ENCODE results near the gene SMIM5. TPM values are rescaled to one million over a fixed set of nuclear protein-coding genes. Genes with fewer than 3 reads are reported as not detected.

The SMIM5 gene
- total RNA-seq, 1 experiment from 2014 or later = 0.24 TPM

GRCh38 chr17:75589919-75590303 is 43.3 kb upstream of the SMIM5 start:
- no peaks in the 10 kb centered on the region for H3K27me3 ChIP-seq (ENCODE audit: insufficient read depth, low read length)
- H3K18ac ChIP-seq (ENCODE audit: insufficient read length, low read depth, low read length) = no peak overlapping the region
- peaks cover 4% of the 10 kb centered on the region for H3K27me3 Mint-ChIP-seq (ENCODE audit: low read depth)
- H4K91ac ChIP-seq (ENCODE audit: insufficient read length, low read depth, low read length) = no peak overlapping the region
- 0 out of 2 replicates have a peak, but pooled peaks cover 3% of the 10 kb centered on the region for H3K4me1 ChIP-seq (ENCODE audit: insufficient read depth, low read length)
- peaks cover 5 to 7% of the 10 kb centered on the region in 2 experiments; a peak in 4 of 5 replicates for H3K9me3 Mint-ChIP-seq
- no peak overlapping the region for H4K5ac ChIP-seq (ENCODE audit: insufficient read length, low read depth, low read length)
- H4K20me1 ChIP-seq (ENCODE audit: control insufficient read depth, insufficient read depth, insufficient read length) = no peaks in the 10 kb centered on the region
- WGBS (ENCODE audit: extremely low coverage, insufficient read length, low lambda C conversion rate) = no CpG with 5 or more reads among the region's 29 CpGs
- H3K36me3 Mint-ChIP-seq (ENCODE audit: insufficient read depth in 1 of 3, low read depth in 3 of 3) = peaks cover 0 to 3% (median 1%) of the 10 kb centered on the region in 3 experiments; a peak in 4 of 7 replicates
- H3K27ac ChIP-seq (ENCODE audit: insufficient read length, low read depth, low read length) = no peak overlapping the region
- no peaks in the 10 kb centered on the region for H3K79me1 ChIP-seq (ENCODE audit: insufficient read depth, low read depth, low read length, poor library complexity, severe bottlenecking)
- H2BK20ac ChIP-seq (ENCODE audit: low read depth, low read length, poor library complexity, severe bottlenecking) = no peak overlapping the region
- H3K23ac ChIP-seq (ENCODE audit: insufficient read length, low read depth, low read length) = no peak overlapping the region
- H3K23me2 ChIP-seq (ENCODE audit: insufficient read length, low read depth, low read length, poor library complexity, severe bottlenecking) = peaks cover 13% of the 10 kb centered on the region
- DNase-seq = peak; percentile 58
- no peak overlapping the region for H2AFZ ChIP-seq (ENCODE audit: low read length)
- no peak overlapping the region for H4K8ac ChIP-seq (replicated peaks; ENCODE audit: insufficient read length, low read depth, low read length)
- no peak overlapping the region for H3K4ac ChIP-seq (ENCODE audit: low read depth, low read length)
- no peak overlapping the region for H2BK12ac ChIP-seq (ENCODE audit: insufficient read length, low read depth, low read length)
- no peak overlapping the region for H2BK15ac ChIP-seq (ENCODE audit: low read depth, low read length)
- H3K4me2 ChIP-seq (ENCODE audit: insufficient read depth, insufficient read length, low read length) = no peak overlapping the region
- H3K4me3 Mint-ChIP-seq = peak overlapping the region; percentile 19 to 72; a peak in 2 of 5 replicates
- no peak overlapping the region for H3K9ac ChIP-seq (ENCODE audit: extremely low read depth, insufficient read length, low read length)
- H3K9me3 ChIP-seq (ENCODE audit: control insufficient read depth, low read depth, low read length) = no peaks in the 10 kb centered on the region
- H3K79me2 ChIP-seq (ENCODE audit: insufficient read depth, low read length) = no peaks in the 10 kb centered on the region
- H2BK5ac ChIP-seq (ENCODE audit: insufficient read length, low read length) = no peak overlapping the region
- H2AK5ac ChIP-seq (ENCODE audit: insufficient read length, low read length) = no peak overlapping the region
- H3K56ac ChIP-seq (ENCODE audit: insufficient read length, low read depth, low read length) = no peak overlapping the region
- no peak overlapping the region for H3K14ac ChIP-seq (ENCODE audit: insufficient read depth, low read length)
- H3T11ph ChIP-seq (ENCODE audit: low read length) = no peak overlapping the region
- TF ChIP-seq CTCF (conservative IDR thresholded peaks at IDR 0.05) = no peak
- peaks cover 4 to 5% of the 10 kb centered on the region in 2 experiments; a peak in 3 of 4 replicates for H3K4me1 Mint-ChIP-seq
- H3K27ac Mint-ChIP-seq = no peak overlapping the region
- no peak overlapping the region for H2BK120ac ChIP-seq (ENCODE audit: low read depth, low read length, poor library complexity, severe bottlenecking)

All from H9 (cell line).